ENCODE results near the gene WDR5B.
"Not testable (repeated sequence)": the region's sequence is repeated elsewhere in the genome, so short reads cannot be mapped to it uniquely, and the experiment has no call there.

WDR5B gene

DNA sequence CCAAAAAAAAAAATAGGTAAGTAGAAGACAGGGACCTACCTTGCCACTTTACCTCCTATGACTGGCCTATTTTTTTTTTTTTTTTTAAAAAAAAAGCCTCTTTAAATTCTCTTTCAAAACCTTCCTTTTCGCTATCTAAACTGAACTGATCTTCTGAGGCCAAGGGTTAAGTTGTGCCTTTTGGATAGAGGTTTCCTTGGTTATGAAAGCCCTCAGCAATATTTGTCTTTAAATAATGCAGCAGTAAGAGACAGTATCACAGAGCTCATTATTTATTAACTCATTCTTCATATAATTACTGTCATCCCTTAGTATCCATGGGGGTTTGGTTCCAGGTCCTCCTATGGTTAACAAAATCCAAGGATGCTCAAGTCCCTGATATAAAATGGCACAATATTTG, 41.8 kb downstream of the WDR5B start:
- DNase-seq, result no peak
- TF ChIP-seq, protein P1, sequence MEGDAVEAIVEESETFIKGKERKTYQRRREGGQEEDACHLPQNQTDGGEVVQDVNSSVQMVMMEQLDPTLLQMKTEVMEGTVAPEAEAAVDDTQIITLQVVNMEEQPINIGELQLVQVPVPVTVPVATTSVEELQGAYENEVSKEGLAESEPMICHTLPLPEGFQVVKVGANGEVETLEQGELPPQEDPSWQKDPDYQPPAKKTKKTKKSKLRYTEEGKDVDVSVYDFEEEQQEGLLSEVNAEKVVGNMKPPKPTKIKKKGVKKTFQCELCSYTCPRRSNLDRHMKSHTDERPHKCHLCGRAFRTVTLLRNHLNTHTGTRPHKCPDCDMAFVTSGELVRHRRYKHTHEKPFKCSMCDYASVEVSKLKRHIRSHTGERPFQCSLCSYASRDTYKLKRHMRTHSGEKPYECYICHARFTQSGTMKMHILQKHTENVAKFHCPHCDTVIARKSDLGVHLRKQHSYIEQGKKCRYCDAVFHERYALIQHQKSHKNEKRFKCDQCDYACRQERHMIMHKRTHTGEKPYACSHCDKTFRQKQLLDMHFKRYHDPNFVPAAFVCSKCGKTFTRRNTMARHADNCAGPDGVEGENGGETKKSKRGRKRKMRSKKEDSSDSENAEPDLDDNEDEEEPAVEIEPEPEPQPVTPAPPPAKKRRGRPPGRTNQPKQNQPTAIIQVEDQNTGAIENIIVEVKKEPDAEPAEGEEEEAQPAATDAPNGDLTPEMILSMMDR (IDR thresholded peaks at IDR 0.05; ENCODE audit: borderline replicate concordance, extremely low read depth, low read length, poor library complexity, severe bottlenecking), result no peak
- TF ChIP-seq EZH2 (IDR thresholded peaks at IDR 0.05; ENCODE audit: borderline replicate concordance, low read depth, low read length, severe bottlenecking), result no peak
- Histone ChIP-seq H3K4me2 (ENCODE audit: insufficient read depth, low read length) (no peak overlapping the region), H3K4me1 (ENCODE audit: insufficient read depth, low read length) (peaks cover 10% of the 10 kb centered on the region; the same call in 1 of the 2 replicates), H3K36me3 (ENCODE audit: insufficient read depth, low read length) (peaks cover 34% of the 10 kb centered on the region; the same call in 1 of the 2 replicates), H3K9ac (ENCODE audit: low read depth, low read length) (no peak overlapping the region), H3K27ac (ENCODE audit: low read length) (no peak overlapping the region), H4K20me1 (ENCODE audit: insufficient read depth, low read length) (no peaks in the 10 kb centered on the region), H3K4me3 (ENCODE audit: low read depth in 1 of 2, low read length in 2 of 2) (no peak overlapping the region), H3K27me3 (ENCODE audit: insufficient read depth, low read length, poor library complexity) (no peaks in the 10 kb centered on the region), H3K9me3 (ENCODE audit: insufficient read depth, low read length, severe bottlenecking) (no peaks in the 10 kb centered on the region), H3K79me2 (ENCODE audit: insufficient read depth, low read length) (peaks cover 61% of the 10 kb centered on the region), H2AFZ (ENCODE audit: low read depth, low read length) (no peak overlapping the region)
- ATAC-seq (ENCODE audit: insufficient read depth, low read depth), result no peak

DNA sequence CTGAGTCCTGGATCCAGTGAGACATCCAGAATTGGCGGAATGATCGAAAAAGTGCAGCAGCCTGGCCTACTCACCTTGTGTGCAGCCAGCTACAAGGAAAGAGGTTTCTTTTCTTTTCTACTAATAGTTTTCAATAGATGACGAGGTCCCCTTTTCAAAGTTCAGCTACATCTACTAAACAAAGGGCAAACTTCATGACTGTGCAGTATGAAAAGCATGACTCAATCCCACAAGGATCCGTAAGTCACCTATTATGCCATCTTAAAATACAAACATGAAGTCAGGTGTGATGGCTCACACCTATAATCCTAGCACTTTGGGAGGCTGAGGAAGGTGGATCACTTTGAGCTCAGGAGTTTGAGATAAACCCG, 49.5 kb downstream of the WDR5B start:
- no peaks in the 10 kb centered on the region for H3K79me2 ChIP-seq (ENCODE audit: insufficient read depth, low read length)

DNA sequence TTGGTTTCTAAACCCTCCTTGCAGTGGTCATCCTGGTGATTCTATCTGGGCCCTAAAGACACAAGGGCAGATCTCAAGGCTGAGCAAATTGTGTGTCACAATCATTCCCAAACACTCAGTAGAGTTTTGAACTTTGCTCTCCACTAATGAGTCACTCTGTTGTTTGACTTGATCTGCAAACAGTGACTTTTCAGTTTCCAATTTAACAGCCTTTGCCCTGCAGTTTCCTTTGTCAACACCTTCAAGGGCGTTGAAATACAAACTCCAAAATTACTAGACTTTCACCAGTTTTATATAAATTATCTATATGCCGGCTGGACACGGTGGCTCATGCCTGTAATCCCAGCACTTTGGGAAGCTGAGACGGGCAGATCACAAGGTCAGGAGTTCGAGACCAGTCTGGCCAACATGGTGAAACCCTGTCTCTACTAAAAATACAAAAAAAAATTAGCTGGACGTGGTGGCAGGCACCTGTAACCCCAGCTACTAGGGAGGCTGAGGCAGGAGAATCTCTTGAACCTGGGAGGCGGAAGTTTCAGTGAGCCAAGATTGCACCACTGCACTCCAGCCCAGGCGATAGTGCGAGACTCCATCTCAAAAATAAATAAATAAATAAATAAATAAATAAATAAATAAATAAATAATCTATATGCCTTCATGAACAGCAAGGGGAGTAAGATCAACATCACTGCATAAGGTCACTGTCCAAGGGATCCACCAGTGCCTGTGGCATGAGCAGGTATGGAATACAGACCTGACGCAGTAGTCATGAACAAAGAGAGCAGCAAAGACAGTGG, 50.1 kb downstream of the WDR5B start:
- not testable (repeated sequence) for H3K4me3 ChIP-seq (ENCODE audit: low read depth in 1 of 2, low read length in 2 of 2); H3K4me1 ChIP-seq (ENCODE audit: insufficient read depth, low read length); H3K27me3 ChIP-seq (ENCODE audit: insufficient read depth, low read length, poor library complexity); H3K4me2 ChIP-seq (ENCODE audit: insufficient read depth, low read length); H3K9me3 ChIP-seq (ENCODE audit: insufficient read depth, low read length, severe bottlenecking); H2AFZ ChIP-seq (ENCODE audit: low read depth, low read length); H3K9ac ChIP-seq (ENCODE audit: low read depth, low read length); H3K79me2 ChIP-seq (ENCODE audit: insufficient read depth, low read length); H3K27ac ChIP-seq (ENCODE audit: low read length); H4K20me1 ChIP-seq (ENCODE audit: insufficient read depth, low read length); DNase-seq; ATAC-seq (ENCODE audit: insufficient read depth, low read depth)
- H3K36me3 ChIP-seq (ENCODE audit: insufficient read depth, low read length), result peaks cover 80% of the 10 kb centered on the region

More for the DNA sequence above, 49.5 kb downstream of the WDR5B start:
- no peak overlapping the region for H3K27ac ChIP-seq (ENCODE audit: low read length)
- H3K36me3 ChIP-seq (ENCODE audit: insufficient read depth, low read length), result peaks cover 84% of the 10 kb centered on the region
- H4K20me1 ChIP-seq (ENCODE audit: insufficient read depth, low read length), result no peaks in the 10 kb centered on the region; the same call in 1 of the 2 replicates
- no peaks in the 10 kb centered on the region for H3K27me3 ChIP-seq (ENCODE audit: insufficient read depth, low read length, poor library complexity)
- H3K9ac ChIP-seq (ENCODE audit: low read depth, low read length), result no peak overlapping the region
- DNase-seq, result no peak
- ATAC-seq (ENCODE audit: insufficient read depth, low read depth), result no peak
- no peak overlapping the region for H2AFZ ChIP-seq (ENCODE audit: low read depth, low read length)
- no peak overlapping the region for H3K4me2 ChIP-seq (ENCODE audit: insufficient read depth, low read length)
- H3K4me1 ChIP-seq (ENCODE audit: insufficient read depth, low read length), result no peaks in the 10 kb centered on the region
- H3K4me3 ChIP-seq (ENCODE audit: low read depth in 1 of 2, low read length in 2 of 2), result no peak overlapping the region
- H3K9me3 ChIP-seq (ENCODE audit: insufficient read depth, low read length, severe bottlenecking), result no peaks in the 10 kb centered on the region
- no peak for TF ChIP-seq EZH2 (IDR thresholded peaks at IDR 0.05; ENCODE audit: borderline replicate concordance, low read depth, low read length, severe bottlenecking)
- TF ChIP-seq, protein P1 (IDR thresholded peaks at IDR 0.05; ENCODE audit: borderline replicate concordance, extremely low read depth, low read length, poor library complexity, severe bottlenecking), result no peak

DNA sequence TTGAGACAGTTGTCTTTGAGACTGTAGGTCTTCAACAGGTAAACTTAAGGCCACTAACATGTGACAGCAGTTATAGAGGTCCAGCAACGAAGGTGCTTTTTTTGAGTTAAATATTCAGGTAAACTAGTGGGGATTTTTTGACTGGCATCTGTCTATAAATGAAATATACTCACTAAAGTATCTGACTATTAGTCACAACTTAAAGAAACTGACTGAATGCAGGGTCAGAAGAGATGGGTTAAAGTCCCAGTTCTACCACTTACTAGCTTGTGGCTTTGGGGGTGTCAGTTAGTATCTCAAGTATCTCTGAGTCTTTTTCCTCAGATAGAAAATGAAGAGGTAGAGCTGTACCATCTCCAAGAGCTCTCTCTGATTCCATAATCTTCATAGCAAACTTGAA, 50.8 kb downstream of the WDR5B start:
- TF ChIP-seq, protein P1 (IDR thresholded peaks at IDR 0.05; ENCODE audit: borderline replicate concordance, extremely low read depth, low read length, poor library complexity, severe bottlenecking), result no peak
- TF ChIP-seq EZH2 (IDR thresholded peaks at IDR 0.05; ENCODE audit: borderline replicate concordance, low read depth, low read length, severe bottlenecking), result no peak
- Histone ChIP-seq H2AFZ (ENCODE audit: low read depth, low read length) (no peak overlapping the region), H3K27ac (ENCODE audit: low read length) (no peak overlapping the region), H3K79me2 (ENCODE audit: insufficient read depth, low read length) (no peaks in the 10 kb centered on the region), H3K27me3 (ENCODE audit: insufficient read depth, low read length, poor library complexity) (no peaks in the 10 kb centered on the region), H3K4me3 (ENCODE audit: low read depth in 1 of 2, low read length in 2 of 2) (no peak overlapping the region), H3K9ac (ENCODE audit: low read depth, low read length) (no peak overlapping the region), H4K20me1 (ENCODE audit: insufficient read depth, low read length) (no peaks in the 10 kb centered on the region; the same call in 1 of the 2 replicates), H3K36me3 (ENCODE audit: insufficient read depth, low read length) (peaks cover 74% of the 10 kb centered on the region), H3K9me3 (ENCODE audit: insufficient read depth, low read length, severe bottlenecking) (no peaks in the 10 kb centered on the region), H3K4me2 (ENCODE audit: insufficient read depth, low read length) (no peak overlapping the region), H3K4me1 (ENCODE audit: insufficient read depth, low read length) (no peaks in the 10 kb centered on the region)
- ATAC-seq (ENCODE audit: insufficient read depth, low read depth) (no peak), DNase-seq (no peak)

All from DND-41 (cell line).